ENCODE data around the gene SERPIND1.
"Not testable (repeated sequence)": the region's sequence is repeated elsewhere in the genome, so short reads cannot be mapped to it uniquely, and the experiment has no call there.

SERPIND1 gene

DNA sequence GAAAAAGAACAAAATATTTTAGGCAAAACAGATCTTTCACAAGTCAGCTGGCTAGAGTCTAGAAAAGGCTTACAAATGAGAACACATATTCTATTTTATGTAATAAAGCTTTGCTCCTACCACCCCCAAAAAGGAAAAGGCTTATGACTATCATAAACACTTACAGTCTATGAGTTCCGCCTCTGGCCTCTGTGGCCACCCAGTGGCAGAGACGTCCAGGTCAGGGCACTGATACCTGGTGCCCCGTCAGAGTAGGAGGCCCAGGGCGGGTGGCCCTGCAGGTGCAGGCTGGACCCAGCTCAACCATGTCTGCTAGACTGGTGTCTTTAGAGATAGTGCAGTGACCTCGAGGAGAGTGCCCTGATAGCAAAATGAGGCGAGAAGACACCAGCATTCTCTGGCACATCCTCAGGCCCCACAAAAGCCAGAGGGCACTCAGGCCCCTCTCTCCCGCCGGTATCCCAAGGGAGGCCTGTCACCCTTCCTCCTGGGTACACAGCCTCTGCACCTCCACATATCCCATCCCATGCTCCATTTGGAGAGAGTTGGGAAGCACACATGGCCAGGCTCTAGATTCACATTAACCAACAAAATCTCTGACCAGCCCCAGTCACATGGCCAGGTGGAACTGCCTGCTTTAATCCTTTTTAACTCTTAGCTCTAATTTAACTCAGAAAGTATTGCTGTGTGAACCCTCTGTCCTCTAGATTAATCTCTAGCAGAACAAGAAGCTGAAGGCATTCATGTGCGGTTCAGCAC lies 27.3 kb upstream of the SERPIND1 start:
- no peak for DNase-seq (ENCODE audit: extremely low read depth in 1 of 2, low read depth in 1 of 2)

DNA sequence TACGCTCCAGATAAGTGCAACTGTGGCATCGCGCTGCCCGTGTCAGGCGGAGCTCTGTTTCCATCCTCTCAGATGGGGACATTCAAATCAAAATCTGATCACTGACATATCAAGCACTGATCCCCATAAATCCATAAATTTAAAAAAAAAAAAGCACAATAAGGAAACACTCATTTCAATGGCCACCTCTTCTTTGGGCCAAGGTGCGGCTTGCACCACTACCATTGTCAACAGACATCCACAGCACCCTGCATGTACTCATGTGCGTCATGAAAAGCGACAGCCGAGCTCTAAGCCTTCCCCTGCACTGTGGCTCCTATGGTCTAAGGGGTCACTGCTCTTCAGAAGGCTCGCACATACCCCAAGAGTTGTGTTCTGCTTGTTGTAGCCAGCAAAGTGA lies 26.7 kb upstream of the SERPIND1 start:
- no peak for DNase-seq (ENCODE audit: extremely low read depth in 1 of 2, low read depth in 1 of 2)

DNA sequence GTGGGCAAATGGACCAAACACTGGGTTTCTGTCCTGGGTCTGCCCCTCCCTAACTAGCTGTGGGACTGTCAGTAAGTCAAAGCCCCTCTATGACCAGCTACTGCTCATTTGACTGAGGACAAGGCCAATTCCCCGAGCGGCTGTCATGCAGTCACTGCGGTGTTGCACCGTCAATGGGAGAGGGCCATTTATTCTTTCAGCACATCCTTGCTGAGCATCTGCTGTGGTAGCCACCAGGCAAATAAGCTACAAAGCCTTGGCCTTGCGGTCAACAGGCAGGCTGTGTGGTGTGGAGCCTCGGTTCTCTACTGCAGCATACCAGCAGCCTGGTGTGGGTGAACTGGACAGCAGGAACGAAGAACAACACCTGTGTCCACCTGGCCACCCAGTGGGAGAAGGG lies 25.8 kb upstream of the SERPIND1 start:
- DNase-seq (ENCODE audit: extremely low read depth in 1 of 2, low read depth in 1 of 2): no peak

DNA sequence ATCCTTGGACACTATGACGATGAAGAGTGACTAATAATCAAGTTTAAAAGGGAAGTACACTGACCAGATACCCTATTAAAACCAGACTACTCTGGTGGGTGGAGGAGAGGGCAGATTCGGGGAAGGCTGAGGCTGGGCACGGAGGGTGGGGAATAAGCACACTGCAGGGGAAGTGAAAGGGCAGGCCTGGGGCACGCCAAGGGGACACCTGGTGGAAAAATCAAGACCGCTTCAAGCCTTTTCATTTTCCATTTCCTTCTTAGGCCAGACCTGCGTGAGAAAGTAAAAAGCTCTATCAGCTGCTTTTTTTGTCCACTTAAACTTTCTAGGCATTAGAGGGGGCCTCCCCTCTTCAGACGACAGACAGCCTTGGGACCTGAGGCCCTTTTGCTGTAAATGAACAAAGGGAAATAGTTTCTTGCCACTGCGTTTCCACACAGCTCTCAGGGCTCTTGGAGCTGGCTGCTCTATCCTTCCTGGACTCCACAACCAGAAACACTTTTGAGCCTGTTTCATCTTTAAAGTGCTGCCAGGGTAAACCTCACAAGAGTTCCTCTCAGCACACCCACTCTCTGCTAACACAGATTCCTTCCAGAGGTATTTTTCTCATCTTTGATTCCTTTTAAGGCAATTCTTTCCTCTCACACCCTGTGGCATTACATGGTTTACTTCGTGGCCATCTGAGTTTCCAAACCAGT lies 25.0 kb upstream of the SERPIND1 start:
- DNase-seq (ENCODE audit: extremely low read depth in 1 of 2, low read depth in 1 of 2): no peak

DNA sequence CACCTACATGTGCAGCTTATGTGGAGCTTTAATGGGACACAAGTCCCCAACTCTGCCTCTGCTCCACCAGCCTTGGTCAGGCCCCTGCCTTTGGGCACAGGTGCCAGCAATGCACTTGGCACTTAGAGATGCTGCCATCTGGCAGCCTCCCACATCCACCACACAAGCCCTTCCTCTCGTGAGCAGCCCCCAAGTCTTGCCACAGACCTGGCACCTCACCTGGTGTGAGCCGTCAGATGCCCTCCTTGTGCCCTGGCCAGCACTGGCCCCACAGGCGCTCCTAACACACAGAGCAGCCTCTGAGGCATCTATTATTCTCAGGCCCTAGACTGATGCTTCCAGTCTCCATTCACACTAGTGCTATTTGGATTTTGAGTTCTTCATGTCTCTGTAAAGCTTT lies 24.5 kb upstream of the SERPIND1 start:
- no peak for DNase-seq (ENCODE audit: extremely low read depth in 1 of 2, low read depth in 1 of 2)

DNA sequence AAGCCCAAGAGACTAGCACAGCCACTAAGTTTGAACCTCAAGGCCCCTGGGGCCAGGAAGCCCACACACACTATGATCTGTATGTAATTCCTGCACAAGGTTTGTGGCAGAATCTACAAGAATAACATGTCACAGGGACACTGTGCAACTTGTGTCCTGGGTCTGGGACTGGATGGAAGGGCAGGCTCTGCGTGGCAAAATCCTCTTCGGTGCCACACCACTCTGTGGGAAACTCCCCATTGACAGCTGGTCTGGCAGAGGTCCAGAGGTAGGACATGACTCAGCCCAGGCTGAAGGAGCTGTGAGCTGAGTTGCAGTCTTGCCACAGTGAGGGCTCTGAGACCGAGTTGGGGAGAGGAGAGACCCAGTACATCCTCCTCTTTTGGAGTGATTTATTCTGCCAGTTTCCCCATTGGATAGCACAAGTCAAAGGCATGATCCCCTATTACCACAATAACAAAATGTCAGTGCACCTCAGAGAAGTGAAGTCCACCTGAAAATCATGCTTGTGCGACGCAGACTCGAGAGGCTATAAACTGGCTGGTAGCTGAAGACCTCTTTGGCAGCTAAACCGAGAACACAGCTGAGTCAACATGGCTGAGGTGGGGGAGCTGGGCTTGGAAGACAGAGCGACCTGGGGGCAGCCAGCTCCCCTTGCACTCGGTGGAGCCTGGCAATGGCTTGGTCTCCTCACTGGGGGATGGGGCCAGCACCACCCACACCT lies 23.3 kb upstream of the SERPIND1 start:
- DNase-seq (ENCODE audit: extremely low read depth in 1 of 2, low read depth in 1 of 2): peak in 1 of 2 donors; percentile 18

DNA sequence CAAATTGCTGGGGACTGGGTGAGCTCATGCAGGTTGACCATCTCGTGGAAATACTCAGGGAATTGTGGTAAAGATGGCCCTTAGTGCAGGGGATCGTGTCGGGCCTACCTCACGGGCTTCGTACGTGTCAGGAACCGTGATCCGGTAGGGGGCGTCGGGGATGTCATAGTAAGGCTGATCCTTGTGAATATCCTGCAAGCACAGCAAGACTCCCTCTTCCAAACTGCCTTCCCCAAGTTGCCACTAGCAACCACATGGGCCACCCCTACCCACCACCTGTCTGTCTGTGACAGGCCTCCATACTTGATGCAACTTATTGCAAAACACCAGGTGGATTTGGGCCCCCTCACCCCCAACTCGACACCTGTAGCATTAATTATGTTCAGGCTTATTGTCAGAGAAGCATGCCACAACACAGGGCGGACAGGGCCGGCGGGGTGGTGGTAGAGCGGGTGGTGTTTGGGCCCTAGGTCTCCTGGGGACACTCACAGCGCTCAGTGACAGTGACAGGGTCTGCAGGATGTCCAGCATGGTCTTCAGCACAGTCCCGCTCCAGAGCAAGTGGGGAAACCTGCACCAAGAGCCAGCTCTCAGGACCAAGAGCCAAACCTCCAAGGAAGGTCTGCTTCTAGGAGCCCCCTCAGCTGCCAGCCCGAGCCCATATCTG lies 22.6 kb upstream of the SERPIND1 start:
- DNase-seq (ENCODE audit: extremely low read depth in 1 of 2, low read depth in 1 of 2): no peak

DNA sequence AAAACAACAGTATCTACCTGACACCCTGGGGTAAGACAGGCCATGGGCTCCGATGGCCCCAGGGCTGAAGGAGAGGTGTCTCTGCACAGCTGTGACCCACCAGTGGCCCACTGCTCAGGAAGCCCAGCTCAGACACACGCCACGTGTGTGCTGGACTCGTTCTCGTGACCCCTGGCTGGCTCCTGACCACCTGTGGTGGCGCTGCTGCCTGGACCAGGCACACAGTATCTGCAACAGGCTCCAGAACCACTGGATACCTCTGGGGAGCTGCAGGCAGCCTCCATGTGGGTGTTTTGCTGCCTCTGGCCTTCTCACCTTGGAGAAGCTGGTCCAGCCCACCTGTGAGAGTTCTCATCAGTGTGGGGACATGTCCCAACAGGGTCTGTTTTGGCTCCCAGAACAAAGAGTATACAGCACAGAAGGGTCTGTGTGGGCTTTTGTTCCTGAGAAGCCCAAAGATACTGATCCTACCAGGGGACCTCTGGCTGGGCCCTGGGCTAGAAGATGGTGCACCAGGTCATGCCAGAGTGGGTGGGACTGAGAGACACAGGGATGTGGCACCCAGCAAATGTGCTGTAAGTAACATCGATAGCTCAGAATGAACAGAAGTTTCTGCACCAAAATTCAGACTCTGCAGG lies 21.7 kb upstream of the SERPIND1 start:
- no peak for DNase-seq (ENCODE audit: extremely low read depth in 1 of 2, low read depth in 1 of 2)

DNA sequence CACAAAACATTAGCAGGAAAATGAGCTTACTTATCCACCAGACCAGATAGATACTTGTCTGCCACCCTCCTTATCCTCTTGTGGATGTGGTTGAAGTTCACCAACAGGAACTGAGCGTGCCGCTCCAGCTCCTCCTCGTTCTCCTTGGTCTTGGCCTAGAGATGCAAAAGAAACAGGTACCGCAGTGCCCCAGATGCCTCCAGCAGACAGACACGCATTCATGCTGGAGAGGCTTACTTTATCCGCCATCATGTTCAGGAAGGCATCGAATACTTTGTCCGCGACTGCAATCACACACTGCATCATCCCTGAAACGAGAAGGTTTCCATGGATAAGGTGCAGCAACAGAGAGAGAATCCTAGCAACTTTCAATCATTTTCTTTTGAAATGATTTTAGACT lies 21.0 kb upstream of the SERPIND1 start:
- no peak for DNase-seq (ENCODE audit: extremely low read depth in 1 of 2, low read depth in 1 of 2)

DNA sequence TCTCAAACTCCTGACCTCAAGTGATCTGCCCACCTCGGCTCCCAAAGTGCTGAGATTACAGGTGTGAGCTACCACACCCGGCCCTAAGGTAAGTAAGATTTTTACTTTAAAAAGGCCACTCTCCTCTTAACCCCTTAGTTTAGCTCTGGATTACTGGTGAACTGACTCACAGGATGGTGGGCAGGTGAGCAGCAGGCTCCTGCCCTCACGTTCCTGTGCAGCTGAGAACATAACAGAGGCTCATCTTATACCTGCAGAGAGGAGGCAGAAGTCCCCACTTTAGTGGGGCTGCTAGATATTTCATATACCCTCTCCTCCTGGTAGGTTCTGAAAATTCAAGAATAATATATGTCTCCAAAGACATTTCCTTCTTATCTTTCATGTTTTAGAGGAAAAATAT lies 17.1 kb upstream of the SERPIND1 start:
- no peak for DNase-seq (ENCODE audit: extremely low read depth in 1 of 2, low read depth in 1 of 2)

DNA sequence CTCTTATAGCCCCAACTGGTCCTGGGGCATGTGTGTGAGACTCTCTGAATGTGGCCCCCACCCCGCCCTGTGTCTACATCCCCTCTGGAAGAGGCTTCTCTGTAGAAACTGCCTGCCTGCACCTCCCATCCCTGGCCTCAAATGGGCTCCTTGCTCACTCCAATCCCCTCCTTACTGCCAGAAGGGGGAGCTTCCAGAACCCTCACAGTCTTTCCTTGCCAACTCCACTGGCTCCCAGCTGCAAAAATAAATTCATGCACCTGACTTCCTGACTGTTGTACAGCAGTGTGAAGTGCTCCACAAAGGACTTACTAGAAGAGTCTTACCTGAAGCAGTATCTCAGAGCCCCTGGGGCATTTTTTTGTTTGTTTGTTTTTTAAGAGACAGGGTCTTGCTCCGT lies 15.2 kb upstream of the SERPIND1 start:
- no peak for DNase-seq (ENCODE audit: extremely low read depth in 1 of 2, low read depth in 1 of 2)

DNA sequence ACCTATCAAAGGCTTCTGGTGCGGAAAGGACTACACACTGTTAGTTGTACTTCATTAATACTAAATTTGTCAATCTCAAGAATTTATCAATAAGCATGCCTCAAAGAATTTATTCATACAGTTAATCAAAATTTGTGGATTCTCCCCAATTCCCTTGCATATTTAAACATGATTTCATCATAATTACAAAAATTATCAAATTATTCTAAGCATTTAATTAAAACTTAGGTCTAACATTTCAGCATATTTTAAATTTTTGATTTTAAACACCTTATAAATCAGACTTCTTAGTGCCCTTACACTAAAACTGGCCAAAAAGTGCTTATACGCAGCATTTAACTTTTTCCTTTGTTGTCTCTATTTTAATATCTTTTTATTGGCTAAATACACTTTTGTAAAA lies 13.8 kb upstream of the SERPIND1 start:
- no peak for DNase-seq (ENCODE audit: extremely low read depth in 1 of 2, low read depth in 1 of 2)

DNA sequence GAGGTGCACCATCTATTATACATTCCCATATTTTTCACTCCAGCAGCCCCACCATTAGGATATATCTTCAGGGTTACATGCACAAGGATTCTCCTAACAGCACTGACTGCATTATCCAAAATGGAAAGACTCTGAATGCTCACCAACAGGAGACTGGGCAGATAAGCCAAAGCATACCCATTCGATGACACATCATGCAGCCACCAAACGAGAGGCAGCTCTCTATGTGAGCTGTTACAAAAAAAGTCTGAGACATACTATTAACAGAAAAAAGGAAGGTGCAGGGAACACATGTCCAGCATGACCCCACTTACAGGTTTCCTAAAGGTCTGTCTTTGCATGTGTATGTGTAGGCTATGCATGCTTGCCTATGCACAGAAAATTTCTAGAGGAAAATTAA lies 12.4 kb upstream of the SERPIND1 start:
- DNase-seq (ENCODE audit: extremely low read depth in 1 of 2, low read depth in 1 of 2): no peak

DNA sequence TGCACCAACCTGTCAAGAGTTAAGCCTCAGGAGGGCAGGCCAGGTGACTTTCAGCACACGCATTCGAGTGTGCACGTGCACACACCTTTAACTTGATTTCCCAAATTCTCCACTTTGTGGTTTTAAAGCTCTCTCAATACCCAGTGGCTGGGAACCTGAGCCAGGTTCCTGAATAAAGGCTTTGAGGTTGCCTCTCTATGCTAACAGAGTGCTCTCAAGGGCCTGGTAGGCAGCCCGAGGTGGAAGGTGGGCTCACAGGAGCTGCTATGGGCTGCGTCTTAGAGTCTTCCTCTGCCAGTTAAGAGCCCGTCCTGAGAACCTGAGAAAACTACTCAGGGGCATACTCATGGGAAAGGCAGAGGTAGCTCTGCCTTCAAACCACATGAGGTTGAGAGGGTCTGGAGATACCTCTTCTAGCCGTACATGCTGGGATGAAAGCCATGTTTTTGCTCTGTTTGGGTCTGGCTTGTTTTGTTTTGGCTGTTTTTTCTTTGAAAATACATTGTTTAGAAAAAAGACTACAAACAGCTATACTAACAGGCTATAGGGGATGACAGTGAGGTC lies 11.6 kb upstream of the SERPIND1 start:
- no peak for DNase-seq (ENCODE audit: extremely low read depth in 1 of 2, low read depth in 1 of 2)

DNA sequence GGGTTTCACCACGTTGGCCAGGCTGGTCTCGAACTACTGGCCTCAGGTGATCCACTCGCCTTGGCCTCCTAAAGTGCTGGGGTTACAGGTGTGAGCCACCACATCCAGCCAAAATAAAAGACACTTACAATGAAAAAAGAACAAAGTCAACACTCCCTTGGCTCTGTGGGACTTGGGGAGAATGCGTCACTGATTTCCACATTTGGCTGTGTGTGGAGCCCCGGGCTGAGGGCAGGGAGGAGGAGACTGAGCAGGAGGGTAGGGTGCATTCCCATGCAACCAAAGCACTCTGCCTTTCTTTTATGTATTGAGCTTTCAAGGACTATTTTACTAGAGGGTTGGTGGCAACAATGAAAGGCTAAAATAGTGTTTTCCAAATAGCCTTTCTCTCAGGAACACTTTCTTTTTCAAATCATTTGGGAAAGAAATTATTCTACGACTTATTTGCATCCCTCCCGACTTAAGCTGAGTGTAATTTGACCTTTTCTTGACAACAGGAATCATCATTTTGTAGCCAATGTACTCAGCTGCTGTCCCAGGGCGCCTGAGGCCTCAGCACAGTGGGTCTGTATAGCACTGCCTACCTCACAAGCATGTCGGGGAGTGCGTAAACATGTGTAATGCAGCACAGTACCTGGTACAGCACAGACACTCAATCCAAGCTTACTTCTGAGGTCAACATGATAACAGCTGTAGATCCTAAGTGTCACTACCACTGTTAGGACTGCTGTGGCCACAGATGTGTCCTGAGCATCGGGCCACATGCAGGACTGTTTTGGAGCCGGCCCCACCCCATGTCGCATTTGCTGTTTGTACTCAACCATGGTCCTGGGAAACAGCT lies 10.1 kb upstream of the SERPIND1 start:
- DNase-seq (ENCODE audit: extremely low read depth in 1 of 2, low read depth in 1 of 2): no peak

DNA sequence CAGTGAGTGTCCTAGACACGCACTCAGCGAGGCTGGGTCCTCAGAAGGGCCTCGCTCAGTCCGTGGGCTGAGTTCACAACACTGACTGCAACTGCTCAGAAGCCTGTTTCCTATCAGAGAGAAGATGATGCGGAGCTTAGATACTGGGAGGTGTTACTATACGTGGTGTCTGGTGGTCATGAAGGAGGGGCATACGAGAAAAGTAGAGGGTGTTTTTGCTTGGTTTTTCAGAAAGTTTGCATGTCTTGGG lies 9.5 kb upstream of the SERPIND1 start:
- DNase-seq (ENCODE audit: extremely low read depth in 1 of 2, low read depth in 1 of 2): no peak

DNA sequence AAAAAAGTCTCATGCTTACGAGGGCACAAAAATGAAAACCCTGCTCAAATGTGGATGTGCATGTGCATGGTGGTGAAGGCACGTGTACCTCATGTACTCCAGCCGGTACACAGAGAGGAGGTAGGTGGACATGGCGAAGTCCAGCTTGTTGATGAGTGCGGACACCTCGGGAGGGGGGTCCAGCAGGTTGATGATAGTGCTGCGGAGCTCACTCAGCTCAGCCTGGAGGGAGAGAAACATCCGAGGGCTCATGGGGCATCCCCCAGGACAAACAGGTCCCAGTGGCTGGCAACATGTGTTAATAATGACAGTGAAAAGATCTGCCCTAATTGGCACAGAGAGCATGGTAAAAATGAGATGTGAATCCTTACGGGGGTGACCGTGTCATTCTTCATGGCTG lies 9.2 kb upstream of the SERPIND1 start:
- DNase-seq (ENCODE audit: extremely low read depth in 1 of 2, low read depth in 1 of 2): no peak

DNA sequence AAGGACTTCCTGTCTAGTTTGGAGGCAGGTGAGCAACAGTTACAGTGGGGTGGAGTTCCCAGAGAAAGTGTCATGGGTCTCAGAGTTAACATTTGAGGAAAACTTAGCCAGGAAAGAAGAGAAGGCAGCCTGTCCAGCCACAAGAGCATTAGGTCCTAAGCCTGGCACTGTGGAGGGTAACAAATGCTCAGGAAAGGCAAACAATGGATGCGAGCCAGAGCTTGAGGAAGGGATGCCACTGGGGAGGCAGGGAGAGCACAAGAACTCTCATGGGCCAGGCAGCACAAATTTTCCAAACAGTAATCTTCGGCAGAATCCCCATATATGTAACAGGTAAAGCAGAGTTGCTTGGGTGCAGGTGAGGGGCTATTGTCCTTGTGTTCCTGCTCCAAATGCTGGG lies 8.0 kb upstream of the SERPIND1 start:
- no peak for DNase-seq (ENCODE audit: extremely low read depth in 1 of 2, low read depth in 1 of 2)

DNA sequence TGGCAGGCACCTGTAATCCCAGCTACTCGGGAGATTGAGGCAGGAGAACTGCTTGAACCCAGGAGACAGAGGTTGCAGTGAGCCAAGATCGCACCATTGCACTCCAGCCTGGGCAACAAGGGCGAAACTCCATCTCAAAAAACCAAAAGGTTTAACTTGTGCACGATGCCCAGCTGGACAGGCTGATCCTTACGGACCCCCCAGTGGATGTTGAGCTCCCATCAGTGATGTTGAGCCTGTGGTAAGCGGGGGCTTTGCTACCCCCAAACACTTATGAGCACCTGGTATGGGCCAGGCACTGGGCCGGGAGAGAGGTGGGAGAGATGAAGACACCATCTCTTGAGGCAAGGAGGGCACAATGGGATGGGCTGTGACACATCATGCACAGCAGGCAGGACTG lies 7.4 kb upstream of the SERPIND1 start:
- DNase-seq (ENCODE audit: extremely low read depth in 1 of 2, low read depth in 1 of 2): no peak

DNA sequence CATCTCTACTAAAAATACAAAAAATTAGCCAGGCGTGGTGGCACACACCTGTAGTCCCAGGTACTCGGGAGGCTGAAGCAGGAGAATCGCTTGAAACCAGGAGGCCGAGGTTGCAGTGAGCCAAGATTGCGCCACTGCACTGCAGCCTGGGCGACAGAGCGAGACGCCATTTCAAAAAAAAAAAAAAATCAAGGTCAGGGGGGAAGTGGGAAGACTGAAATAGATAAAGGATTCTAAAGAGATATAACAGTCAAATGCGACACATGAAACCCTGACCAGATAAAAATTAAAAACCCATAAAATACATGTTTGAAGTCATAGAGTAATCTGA lies 4.5 kb upstream of the SERPIND1 start:
- DNase-seq (ENCODE audit: extremely low read depth in 1 of 2, low read depth in 1 of 2): not testable (repeated sequence)
